Measurements from ENCODE around the gene RBM4. TPM values are rescaled to one million over a fixed set of nuclear protein-coding genes. Genes with fewer than 3 reads are reported as not detected.
"Not testable (repeated sequence)": the region's sequence is repeated elsewhere in the genome, so short reads cannot be mapped to it uniquely, and the experiment has no call there.

RBM4 gene, protein sequence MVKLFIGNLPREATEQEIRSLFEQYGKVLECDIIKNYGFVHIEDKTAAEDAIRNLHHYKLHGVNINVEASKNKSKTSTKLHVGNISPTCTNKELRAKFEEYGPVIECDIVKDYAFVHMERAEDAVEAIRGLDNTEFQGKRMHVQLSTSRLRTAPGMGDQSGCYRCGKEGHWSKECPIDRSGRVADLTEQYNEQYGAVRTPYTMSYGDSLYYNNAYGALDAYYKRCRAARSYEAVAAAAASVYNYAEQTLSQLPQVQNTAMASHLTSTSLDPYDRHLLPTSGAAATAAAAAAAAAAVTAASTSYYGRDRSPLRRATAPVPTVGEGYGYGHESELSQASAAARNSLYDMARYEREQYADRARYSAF
- 100 to 1,000 TPM; 219 to 241 (median 224) TPM for total RNA-seq
- 153 TPM for total RNA-seq (2013)

DNA sequence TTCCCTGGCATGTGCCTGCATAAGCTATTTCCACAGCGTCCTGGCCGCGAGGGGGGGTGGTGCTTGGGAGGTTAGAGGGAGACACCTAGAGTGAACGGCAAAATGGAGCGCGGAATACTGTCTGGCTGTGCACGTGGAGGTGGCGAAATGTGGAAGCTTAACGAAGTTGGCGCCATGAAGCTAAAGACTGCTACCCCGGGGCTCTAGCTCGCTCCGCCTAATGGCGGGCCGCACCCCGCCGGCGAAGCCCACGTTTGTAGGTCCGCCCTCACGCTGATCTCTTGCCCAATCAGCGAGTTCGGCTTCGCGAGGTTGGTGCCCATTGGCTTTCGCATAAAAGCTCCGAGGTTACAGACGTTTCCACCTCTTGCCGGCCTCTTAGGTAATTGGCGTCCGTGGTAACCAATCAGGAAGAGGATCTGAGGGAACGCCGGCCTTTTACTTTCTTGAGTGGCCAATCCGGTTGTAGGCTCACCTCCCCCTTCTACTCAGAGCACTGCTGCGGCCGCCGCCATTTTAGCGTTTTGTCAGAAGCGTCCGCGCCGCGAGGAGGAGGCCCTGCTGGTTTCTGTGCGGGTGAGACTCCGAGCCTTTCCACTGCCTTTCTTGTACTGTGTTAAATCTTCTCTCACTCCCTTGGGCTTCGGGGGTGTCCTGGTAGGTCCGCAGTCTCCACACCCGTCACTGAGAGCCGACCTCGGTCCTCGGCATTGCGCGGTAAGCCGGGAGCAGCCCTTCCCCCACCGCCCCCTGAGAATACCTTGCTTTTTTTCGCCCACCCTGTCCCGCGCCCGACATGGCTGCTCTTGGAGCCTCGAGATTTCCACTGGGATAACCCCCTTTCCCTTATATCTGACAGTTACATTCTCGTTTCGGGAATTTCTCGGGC, at the start of gene RBM4:
RBM4 (plus strand) TSS at position 527 of the 889 bp plus-strand sequence. CDS start 1,009 bp downstream, outside the sequence.
- DNase-seq = peak; percentile 91 to 100
- Mint-ChIP-seq H3K27me3 (ENCODE audit: low read depth in 2 of 2) (no peaks in the 10 kb centered on the region), H3K4me3 (peak within 1 kb of the TSS; percentile 92), H3K36me3 (peaks cover 26% of the 10 kb centered on the region), H3K27ac (peak within 1 kb of the TSS; percentile 88 to 96), H3K9me3 (no peaks in the 10 kb centered on the region), H3K4me1 (peaks cover 57 to 66% of the 10 kb centered on the region in 2 donors)
- peak; percentile 89 to 98 (median 91) for ATAC-seq
- Histone ChIP-seq H3K4me1 (ENCODE audit: control insufficient read depth, insufficient read depth, low read length) (peaks cover 35% of the 10 kb centered on the region), H3K27me3 (ENCODE audit: control insufficient read depth, insufficient read depth, low read length) (no peaks in the 10 kb centered on the region), H3K9me3 (ENCODE audit: control insufficient read depth, insufficient read depth, low read length) (no peaks in the 10 kb centered on the region), H3K27ac (ENCODE audit: low read length) (peak within 1 kb of the TSS; percentile 81), H3K4me3 (ENCODE audit: low read length) (peak within 1 kb of the TSS; percentile 73), H3K36me3 (ENCODE audit: control insufficient read depth, insufficient read depth, low read length) (peaks cover 37% of the 10 kb centered on the region)
- WGBS (ENCODE audit: insufficient coverage) = under 1% methylated on average over 63 of the region's 63 CpGs
- intact Hi-C loops (cut with micrococcal nuclease) = loop anchor here (1.0 kb wide), 3 partner anchors 22 to 45 kb away; partner anchors contain the start of genes CCDC87, CCS, RBM14 and RBM4B
- TF ChIP-seq, protein P1, sequence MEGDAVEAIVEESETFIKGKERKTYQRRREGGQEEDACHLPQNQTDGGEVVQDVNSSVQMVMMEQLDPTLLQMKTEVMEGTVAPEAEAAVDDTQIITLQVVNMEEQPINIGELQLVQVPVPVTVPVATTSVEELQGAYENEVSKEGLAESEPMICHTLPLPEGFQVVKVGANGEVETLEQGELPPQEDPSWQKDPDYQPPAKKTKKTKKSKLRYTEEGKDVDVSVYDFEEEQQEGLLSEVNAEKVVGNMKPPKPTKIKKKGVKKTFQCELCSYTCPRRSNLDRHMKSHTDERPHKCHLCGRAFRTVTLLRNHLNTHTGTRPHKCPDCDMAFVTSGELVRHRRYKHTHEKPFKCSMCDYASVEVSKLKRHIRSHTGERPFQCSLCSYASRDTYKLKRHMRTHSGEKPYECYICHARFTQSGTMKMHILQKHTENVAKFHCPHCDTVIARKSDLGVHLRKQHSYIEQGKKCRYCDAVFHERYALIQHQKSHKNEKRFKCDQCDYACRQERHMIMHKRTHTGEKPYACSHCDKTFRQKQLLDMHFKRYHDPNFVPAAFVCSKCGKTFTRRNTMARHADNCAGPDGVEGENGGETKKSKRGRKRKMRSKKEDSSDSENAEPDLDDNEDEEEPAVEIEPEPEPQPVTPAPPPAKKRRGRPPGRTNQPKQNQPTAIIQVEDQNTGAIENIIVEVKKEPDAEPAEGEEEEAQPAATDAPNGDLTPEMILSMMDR (IDR thresholded peaks at IDR 0.05) = no peak

DNA sequence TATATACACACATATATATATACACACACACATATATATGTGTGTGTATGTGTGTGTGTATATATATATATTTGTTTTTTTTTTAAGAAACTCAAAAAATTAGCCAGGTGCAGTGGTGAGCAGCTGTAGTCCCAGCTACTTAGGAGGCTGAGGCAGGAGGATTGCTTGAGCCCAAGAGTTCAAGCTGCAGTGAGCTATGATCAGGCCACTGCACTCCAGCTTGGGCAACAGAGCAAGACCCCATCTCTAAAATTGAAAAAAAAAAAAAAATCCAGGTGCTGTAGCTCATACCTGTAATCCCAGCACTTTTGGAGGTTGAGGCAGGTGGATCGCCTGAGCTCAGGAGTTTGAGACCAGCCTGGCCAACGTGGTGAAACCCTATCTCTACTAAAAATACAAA, 49.2 kb upstream of the RBM4 start:
- H3K4me1 ChIP-seq (ENCODE audit: control insufficient read depth, insufficient read depth, low read length) = peaks cover 19% of the 10 kb centered on the region
- H3K27me3 ChIP-seq (ENCODE audit: control insufficient read depth, insufficient read depth, low read length); intact Hi-C loops (cut with micrococcal nuclease); DNase-seq; H3K27ac ChIP-seq (ENCODE audit: low read length); H3K27me3 Mint-ChIP-seq (ENCODE audit: low read depth in 2 of 2); H3K36me3 Mint-ChIP-seq; H3K9me3 ChIP-seq (ENCODE audit: control insufficient read depth, insufficient read depth, low read length); H3K27ac Mint-ChIP-seq; ATAC-seq; H3K4me3 Mint-ChIP-seq; H3K9me3 Mint-ChIP-seq; H3K36me3 ChIP-seq (ENCODE audit: control insufficient read depth, insufficient read depth, low read length); H3K4me3 ChIP-seq (ENCODE audit: low read length): not testable (repeated sequence)
- H3K4me1 Mint-ChIP-seq = peaks cover 18 to 21% of the 10 kb centered on the region in 2 donors
- 81% methylated on average over 2 of the region's 2 CpGs for WGBS (ENCODE audit: insufficient coverage)

DNA sequence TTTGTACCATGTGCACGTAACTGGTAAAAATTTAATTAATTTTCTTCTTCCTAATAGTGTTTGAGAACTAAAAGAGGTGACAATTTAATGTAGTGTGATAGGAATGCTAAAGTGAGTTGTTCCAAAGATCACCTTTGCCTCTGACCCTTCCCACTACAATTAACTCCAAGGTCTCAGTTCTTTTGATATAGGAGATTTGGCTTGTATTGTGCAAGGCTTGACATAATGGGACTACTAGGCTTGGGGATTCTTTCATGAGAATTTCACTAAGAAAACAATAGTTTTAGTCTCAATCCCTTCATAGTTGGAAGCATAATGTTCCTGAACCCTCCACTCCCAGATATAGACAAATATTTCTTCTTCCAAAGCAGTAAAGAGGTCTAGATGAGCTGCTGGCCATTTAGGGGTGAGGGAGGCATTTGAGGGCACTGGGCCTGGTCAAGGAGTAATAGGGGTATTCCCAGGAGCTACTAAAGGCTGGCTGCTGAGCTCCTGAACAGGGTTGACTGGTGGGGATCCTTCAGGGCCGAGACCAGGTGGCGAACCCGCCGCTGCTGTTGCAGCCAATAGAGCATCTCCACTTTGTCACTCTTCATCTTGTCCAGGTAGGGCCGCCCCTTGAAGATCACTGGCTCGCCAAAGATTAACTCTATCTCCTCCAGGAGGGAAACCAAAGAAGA, 48.4 kb upstream of the RBM4 start:
- TF ChIP-seq, protein P1 (IDR thresholded peaks at IDR 0.05) = no peak
- intact Hi-C loops (cut with micrococcal nuclease) = no loop called here
- ATAC-seq (no peak), DNase-seq (no peak)
- H3K27ac ChIP-seq (ENCODE audit: low read length) = no peak overlapping the region
- Mint-ChIP-seq H3K4me1 (peaks cover 25 to 26% of the 10 kb centered on the region in 2 donors), H3K27me3 (ENCODE audit: low read depth in 2 of 2) (no peaks in the 10 kb centered on the region), H3K9me3 (no peaks in the 10 kb centered on the region), H3K27ac (no peak overlapping the region), H3K36me3 (no peaks in the 10 kb centered on the region), H3K4me3 (no peak overlapping the region)
- WGBS (ENCODE audit: insufficient coverage) = 88% methylated on average over 6 of the region's 7 CpGs
- no peaks in the 10 kb centered on the region for H3K9me3 ChIP-seq (ENCODE audit: control insufficient read depth, insufficient read depth, low read length)
- H3K27me3 ChIP-seq (ENCODE audit: control insufficient read depth, insufficient read depth, low read length) = no peaks in the 10 kb centered on the region
- peaks cover 20% of the 10 kb centered on the region for H3K4me1 ChIP-seq (ENCODE audit: control insufficient read depth, insufficient read depth, low read length)
- no peak overlapping the region for H3K4me3 ChIP-seq (ENCODE audit: low read length)
- no peaks in the 10 kb centered on the region for H3K36me3 ChIP-seq (ENCODE audit: control insufficient read depth, insufficient read depth, low read length)
